OCI-LY3 (cell line): ENCODE results near the gene MMP23B.
"Not testable (repeated sequence)": the region's sequence is repeated elsewhere in the genome, so short reads cannot be mapped to it uniquely, and the experiment has no call there.

ENCODE experiments used
- EZH2phosphoT487 ChIP-seq: fragments of 200-600 bp; shearing (Covaris generic); IDR thresholded peaks from 2 replicates; pipeline ENCODE4 v1.6.1; 2018; ENCODE audit warnings: antibody characterized with exemption, mixed run types, low read depth
- TF ChIP-seq, protein P1 (sequence below): fragments of 200-600, 300-600 bp; sonication (generic); IDR thresholded peaks from 2 replicates; pipeline ENCODE4 v1.5.1; 2014; ENCODE audit warnings: antibody characterized with exemption, low read length, low read depth

DNA sequence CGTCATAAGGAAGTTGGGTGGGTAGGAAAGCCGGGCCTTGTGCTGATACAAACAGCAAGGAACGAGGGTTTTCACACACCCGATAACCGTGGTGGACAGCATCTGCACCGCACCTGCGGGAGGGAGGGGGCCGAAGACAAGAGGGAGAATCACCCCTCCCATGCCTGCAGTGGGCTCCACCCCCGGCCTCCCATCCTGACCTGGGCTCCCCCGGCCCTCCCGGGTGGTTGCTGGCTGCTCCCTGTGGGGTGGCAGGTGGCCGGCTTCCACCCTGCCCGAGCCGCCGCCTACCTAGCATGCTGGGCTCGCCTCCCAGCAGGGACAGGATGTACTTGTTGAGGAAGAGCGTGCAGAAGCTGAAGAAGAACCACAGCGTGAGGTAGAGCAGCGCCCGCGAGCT, 44.1 kb downstream of the MMP23B start:
- TF ChIP-seq, protein P1, sequence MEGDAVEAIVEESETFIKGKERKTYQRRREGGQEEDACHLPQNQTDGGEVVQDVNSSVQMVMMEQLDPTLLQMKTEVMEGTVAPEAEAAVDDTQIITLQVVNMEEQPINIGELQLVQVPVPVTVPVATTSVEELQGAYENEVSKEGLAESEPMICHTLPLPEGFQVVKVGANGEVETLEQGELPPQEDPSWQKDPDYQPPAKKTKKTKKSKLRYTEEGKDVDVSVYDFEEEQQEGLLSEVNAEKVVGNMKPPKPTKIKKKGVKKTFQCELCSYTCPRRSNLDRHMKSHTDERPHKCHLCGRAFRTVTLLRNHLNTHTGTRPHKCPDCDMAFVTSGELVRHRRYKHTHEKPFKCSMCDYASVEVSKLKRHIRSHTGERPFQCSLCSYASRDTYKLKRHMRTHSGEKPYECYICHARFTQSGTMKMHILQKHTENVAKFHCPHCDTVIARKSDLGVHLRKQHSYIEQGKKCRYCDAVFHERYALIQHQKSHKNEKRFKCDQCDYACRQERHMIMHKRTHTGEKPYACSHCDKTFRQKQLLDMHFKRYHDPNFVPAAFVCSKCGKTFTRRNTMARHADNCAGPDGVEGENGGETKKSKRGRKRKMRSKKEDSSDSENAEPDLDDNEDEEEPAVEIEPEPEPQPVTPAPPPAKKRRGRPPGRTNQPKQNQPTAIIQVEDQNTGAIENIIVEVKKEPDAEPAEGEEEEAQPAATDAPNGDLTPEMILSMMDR = not testable (repeated sequence)
- not testable (repeated sequence) for TF ChIP-seq EZH2phosphoT487
